Endothelial cell of umbilical vein (primary cell): ENCODE data around the gene CNTNAP2. TPM values are rescaled to one million over a fixed set of nuclear protein-coding genes. Genes with fewer than 3 reads are reported as not detected.

Source experiments
- BruUV-seq: library from RNA; stranded (reverse); fragments of 400-500 nt; replicated peaks from 2 replicates; lab custom pipeline; 2021; lab: Mats Ljungman, UMichigan
- CTCF ChIA-PET: fragments of 300-600, 350-600 bp; sonication (Branson Sonifier 250); formaldehyde crosslinking; loops from one replicate; lab custom pipeline; 2021; ENCODE audit warnings: antibody characterized with exemption, inconsistent platforms; lab: Charles Lee
- POLR2A ChIA-PET: fragments of 300-600, 350-600 bp; sonication (Branson Sonifier 250); formaldehyde crosslinking; loops from one replicate; lab custom pipeline; 2021; ENCODE audit warnings: antibody characterized with exemption, inconsistent platforms; lab: Charles Lee
- DNase-seq: peaks from one replicate; pipeline ENCODE4 v3.0.0-alpha.2; 2011; ENCODE audit warnings: low read depth, low spot score
- FAIRE-seq: peaks from 2 replicates; lab custom pipeline; 2011; peaks lifted over from hg19 to GRCh38; lab: Jason Lieb, UNC
- H2AFZ ChIP-seq: 2 replicates; pipeline ENCODE4 v1.6.0; 2012; ENCODE audit warnings: low read depth, low read length, control low read depth, inconsistent platforms
- H3K27ac ChIP-seq: 2 replicates; pipeline ENCODE4 v1.5.1; 2011; ENCODE audit warnings: low read depth, mild to moderate bottlenecking, control low read depth, low read length, moderate library complexity; ENCODE audit not compliant: insufficient read depth
- H3K27me3 ChIP-seq, 2 experiments: 2 replicates each; pipeline versions ENCODE4 v1.6.0 to v1.6.1; 2011; ENCODE audit warnings: low read length in 2 of 2, mixed read lengths in 1 of 2; ENCODE audit not compliant: control insufficient read depth in 2 of 2, insufficient read depth in 2 of 2
- H3K36me3 ChIP-seq, 2 experiments: 2 replicates in 1 of 2; 3 replicates in 1 of 2; pipeline ENCODE4 v1.5.1; 2011; ENCODE audit warnings: low read length in 2 of 2, mild to moderate bottlenecking in 1 of 2, moderate library complexity in 1 of 2; ENCODE audit not compliant: control insufficient read depth in 2 of 2, insufficient read depth in 2 of 2; ENCODE audit errors: extremely low read depth in 1 of 2
- H3K4me1 ChIP-seq: 3 replicates; pipeline ENCODE4 v1.5.1; 2011; ENCODE audit warnings: mild to moderate bottlenecking, low read length; ENCODE audit not compliant: control insufficient read depth, insufficient read depth; ENCODE audit errors: extremely low read depth
- H3K4me2 ChIP-seq: 2 replicates; pipeline ENCODE4 v1.6.1; 2011; ENCODE audit warnings: low read length, control low read depth, mixed read lengths; ENCODE audit not compliant: insufficient read depth
- H3K4me3 ChIP-seq, 3 experiments: fragments of 200-600 bp in 1 of 3; sonication (generic), shearing (Covaris generic) in 1 of 3; replicated peaks in 1 of 3; 2 replicates each; pipeline ENCODE4 v1.5.1; 2011 to 2016; ENCODE audit warnings: control low read depth in 3 of 3, low read length in 3 of 3, mild to moderate bottlenecking in 2 of 3, inconsistent platforms in 1 of 3, low read depth in 1 of 3, moderate library complexity in 1 of 3; ENCODE audit not compliant: insufficient read depth in 1 of 3
- H3K79me2 ChIP-seq: 2 replicates; pipeline ENCODE4 v1.6.0; 2012; ENCODE audit warnings: low read length, inconsistent platforms; ENCODE audit not compliant: control insufficient read depth, insufficient read depth
- H3K9ac ChIP-seq: replicated peaks from 2 replicates; pipeline ENCODE3; 2011; ENCODE audit warnings: low read length, control low read depth; ENCODE audit not compliant: insufficient read depth; ENCODE audit errors: extremely low read depth
- H3K9me1 ChIP-seq: replicated peaks from 3 replicates; pipeline ENCODE4 v1.6.0; 2011; ENCODE audit warnings: mild to moderate bottlenecking, low read length; ENCODE audit not compliant: control insufficient read depth, insufficient read depth; ENCODE audit errors: extremely low read depth
- H3K9me3 ChIP-seq: replicated peaks from 2 replicates; pipeline ENCODE4 v1.5.1; 2012; ENCODE audit warnings: low read length, inconsistent platforms; ENCODE audit not compliant: control insufficient read depth, insufficient read depth
- H4K20me1 ChIP-seq: replicated peaks from 2 replicates; pipeline ENCODE3; 2011; ENCODE audit warnings: mild to moderate bottlenecking, low read length; ENCODE audit not compliant: control insufficient read depth, insufficient read depth; ENCODE audit errors: extremely low read depth
- CTCF ChIP-seq, 2 donors: IDR thresholded peaks; 1 replicate in 1 of 2; 2 replicates in 1 of 2; pipeline ENCODE4 v1.5.1; 2011; ENCODE audit warnings: low read length in 2 of 2, mild to moderate bottlenecking in 2 of 2, moderate library complexity in 2 of 2, control low read depth in 1 of 2, inconsistent platforms in 1 of 2, low read depth in 1 of 2; ENCODE audit not compliant: insufficient read depth in 1 of 2; ENCODE audit errors: extremely low read depth in 1 of 2
- EZH2 ChIP-seq: IDR thresholded peaks from 2 replicates; pipeline ENCODE4 v1.6.1; 2012; ENCODE audit warnings: borderline replicate concordance, low read depth, mild to moderate bottlenecking, moderate library complexity, low read length, inconsistent platforms; ENCODE audit not compliant: severe bottlenecking
- FOS ChIP-seq: IDR thresholded peaks from 2 replicates; pipeline ENCODE4 v1.6.1; 2011; ENCODE audit warnings: mild to moderate bottlenecking, low read length, moderate library complexity, borderline replicate concordance; ENCODE audit not compliant: insufficient read depth
- GATA2 ChIP-seq: IDR thresholded peaks from 2 replicates; pipeline ENCODE4 v1.7.0; 2011; ENCODE audit warnings: low read depth, mild to moderate bottlenecking, moderate library complexity, mixed read lengths, low read length; ENCODE audit not compliant: insufficient read length, insufficient read depth
- JUN ChIP-seq: IDR thresholded peaks from 2 replicates; pipeline ENCODE4 v1.6.1; 2011; ENCODE audit warnings: borderline replicate concordance, low read depth; ENCODE audit not compliant: insufficient read length, insufficient read depth
- MYC ChIP-seq: IDR thresholded peaks from one replicate; pipeline ENCODE4 v1.6.1; 2011; ENCODE audit warnings: mild to moderate bottlenecking, low read depth, low read length
- POLR2A ChIP-seq: IDR thresholded peaks from 2 replicates; pipeline ENCODE4 v1.6.1; 2012; ENCODE audit warnings: low read depth, mild to moderate bottlenecking, control low read depth, low read length
- POLR2AphosphoS5 ChIP-seq: IDR thresholded peaks from 2 replicates; pipeline ENCODE4 v1.6.1; 2012; ENCODE audit warnings: low read depth, mild to moderate bottlenecking, control low read depth, low read length, moderate library complexity; ENCODE audit not compliant: insufficient read depth
- dilution Hi-C: fragments of 300-500 bp; cut with MboI; formaldehyde crosslinking; loops from one replicate; pipeline ENCODE4 v1.15.0; 2019; ENCODE audit warnings: low sequenced_read_pairs; ENCODE audit not compliant: extremely low pct_ligation_motif_present
- intact Hi-C: fragments of 100-400 bp; cut with micrococcal nuclease; formaldehyde crosslinking; loops from one replicate; pipeline ENCODE4 v1.10.0; 2022
- polyA plus RNA-seq, 4 experiments: library from polyadenylated mRNA; depleted of rRNA in 3 of 4; stranded (reverse) in 3 of 4; unstranded in 1 of 4; fragments of >200 nt; gene quantifications; 2 replicates each; pipeline versions ENCODE4 v1.2.1 to v1.2.3, GENCODE V29; 2011 to 2012; ENCODE audit warnings: missing spikeins in 1 of 4
- total RNA-seq: library from RNA; stranded (reverse); gene quantifications from 2 replicates; pipeline ENCODE4 v1.2.3, GENCODE V29; 2021
- TF ChIP-seq, protein P1 (sequence below): IDR thresholded peaks from 2 replicates; pipeline ENCODE4 v1.6.1; 2011; ENCODE audit not compliant: insufficient read depth, insufficient read length

The CNTNAP2 gene
- total and polyA plus RNA-seq, 2 donors (not counting 3 experiments of a cell fraction or from before 2014, with no cell fraction given): not detected

- Histone ChIP-seq H3K27ac (no peak overlapping the region), H3K79me2 (no peaks in the 10 kb centered on the region), H3K4me2 (no peak overlapping the region), H3K4me1 (no peaks in the 10 kb centered on the region), H4K20me1 (no peaks in the 10 kb centered on the region), H3K27me3 (no peaks in the 10 kb centered on the region), H3K9ac (no peak overlapping the region), H3K9me1 (no peaks in the 10 kb centered on the region), H3K9me3 (peaks cover 2% of the 10 kb centered on the region), H2AFZ (no peak overlapping the region), H3K4me3 (no peak overlapping the region), H3K36me3 (no peaks in the 10 kb centered on the region)
- BruUV-seq: no TSS peak
- CTCF ChIA-PET: no interaction called here
- TF ChIP-seq FOS (no peak), EZH2 (no peak), JUN (no peak), GATA2 (no peak), POLR2A (no peak), CTCF (IDR thresholded peaks at IDR 0.05; ENCODE audit: extremely low read depth in 1 of 2, insufficient read depth in 1 of 2, low read depth in 1 of 2, low read length in 2 of 2) (no peak), POLR2AphosphoS5 (no peak), MYC (no peak)
- TF ChIP-seq, protein P1, sequence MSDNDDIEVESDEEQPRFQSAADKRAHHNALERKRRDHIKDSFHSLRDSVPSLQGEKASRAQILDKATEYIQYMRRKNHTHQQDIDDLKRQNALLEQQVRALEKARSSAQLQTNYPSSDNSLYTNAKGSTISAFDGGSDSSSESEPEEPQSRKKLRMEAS: no peak
- POLR2A ChIA-PET: no interaction called here
- dilution Hi-C loops (no loop called here), intact Hi-C loops (no loop called here)
- FAIRE-seq (no peak), DNase-seq (no peak)
Measured at GRCh38 chr7:146117576-146117975, 975 bp downstream of the CNTNAP2 start.
